AG09319 (cell line): ENCODE measurements around the gene ZNF804B.

Experiments
- DNase-seq: peaks from one replicate; pipeline ENCODE4 v3.0.0-alpha.2; 2010; ENCODE audit warnings: low read depth; ENCODE audit errors: extremely low read depth
- CTCF ChIP-seq: IDR thresholded peaks from 2 replicates; pipeline ENCODE4 v1.5.1; 2011; ENCODE audit warnings: low read depth, mild to moderate bottlenecking, inconsistent platforms, low read length, moderate library complexity

Gene ZNF804B

GRCh38 chr7:89238156-89238555, 478.7 kb downstream of the ZNF804B start:
- TF ChIP-seq CTCF = no peak

GRCh38 chr7:89246196-89246595, 486.7 kb downstream of the ZNF804B start:
- no peak for TF ChIP-seq CTCF
- DNase-seq = no peak

More at GRCh38 chr7:89238156-89238555, 478.7 kb downstream of the ZNF804B start:
- DNase-seq = peak; percentile 15

- DNase-seq = no peak
- TF ChIP-seq CTCF = no peak
Observed at GRCh38 chr7:89247207-89247606, 487.7 kb downstream of the ZNF804B start.

GRCh38 chr7:89259085-89259484, 499.6 kb downstream of the ZNF804B start:
- DNase-seq = no peak
- TF ChIP-seq CTCF = no peak

DNA sequence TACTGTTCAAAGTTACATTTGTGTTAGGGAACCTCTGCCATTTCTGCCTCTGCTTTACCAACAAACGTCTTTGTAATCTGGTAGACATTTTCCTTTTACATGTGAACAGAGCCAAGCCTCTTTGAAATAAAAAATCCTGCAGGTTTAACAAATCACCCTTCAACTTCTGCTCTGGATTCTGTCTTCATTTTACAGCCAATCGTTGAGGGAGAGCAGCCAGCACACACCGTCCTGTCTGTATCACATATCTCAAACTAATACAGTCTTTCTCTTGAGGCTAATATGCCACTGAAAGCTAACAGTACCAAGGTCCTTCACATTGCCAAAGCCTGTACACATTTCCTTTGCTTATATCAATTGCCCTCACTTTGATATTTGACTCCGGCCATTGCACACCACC, 504.6 kb downstream of the ZNF804B start:
- TF ChIP-seq CTCF = no peak
- DNase-seq = no peak

GRCh38 chr7:89265631-89266030, 506.1 kb downstream of the ZNF804B start:
- DNase-seq = no peak
- no peak for TF ChIP-seq CTCF

- DNase-seq = no peak
- TF ChIP-seq CTCF = no peak
Observed at GRCh38 chr7:89283302-89283701, 523.8 kb downstream of the ZNF804B start.
